H9 (cell line): ENCODE measurements around the gene ATG7. TPM values are rescaled to one million over a fixed set of nuclear protein-coding genes. Genes with fewer than 3 reads are reported as not detected.

ENCODE experiments used
- DNase-seq: peaks from one replicate; pipeline ENCODE4 v3.0.0-alpha.2; 2017
- H2AFZ ChIP-seq: one replicate; pipeline ENCODE4 v1.6.1; 2013; ENCODE audit warnings: mild to moderate bottlenecking, low read length, control low read depth, moderate library complexity
- H2AK5ac ChIP-seq: 2 replicates; pipeline ENCODE4 v1.6.1; 2013; ENCODE audit warnings: low read length, control low read depth, mixed read lengths; ENCODE audit not compliant: insufficient read length
- H2BK120ac ChIP-seq: one replicate; pipeline ENCODE4 v1.6.1; 2013; ENCODE audit warnings: low read depth, mild to moderate bottlenecking, low read length, control low read depth, inconsistent platforms; ENCODE audit not compliant: poor library complexity, severe bottlenecking
- H2BK12ac ChIP-seq: 2 replicates; pipeline ENCODE4 v1.6.1; 2013; ENCODE audit warnings: low read length, control low read depth, mixed read lengths, low read depth; ENCODE audit not compliant: insufficient read length
- H2BK15ac ChIP-seq: 2 replicates; pipeline ENCODE4 v1.6.1; 2013; ENCODE audit warnings: low read depth, low read length, control low read depth
- H2BK20ac ChIP-seq: one replicate; pipeline ENCODE4 v1.6.1; 2013; ENCODE audit warnings: low read depth, mild to moderate bottlenecking, low read length, control low read depth, inconsistent platforms; ENCODE audit not compliant: poor library complexity, severe bottlenecking
- H2BK5ac ChIP-seq: 2 replicates; pipeline ENCODE4 v1.6.1; 2013; ENCODE audit warnings: low read length, control low read depth, mixed read lengths; ENCODE audit not compliant: insufficient read length
- H3K14ac ChIP-seq: 2 replicates; pipeline ENCODE4 v1.6.1; 2013; ENCODE audit warnings: low read length, control low read depth; ENCODE audit not compliant: insufficient read depth
- H3K18ac ChIP-seq: 2 replicates; pipeline ENCODE4 v1.6.1; 2013; ENCODE audit warnings: low read depth, mild to moderate bottlenecking, mixed read lengths, low read length, control low read depth; ENCODE audit not compliant: insufficient read length
- H3K23ac ChIP-seq: 2 replicates; pipeline ENCODE4 v1.6.1; 2013; ENCODE audit warnings: low read length, control low read depth, mixed read lengths, low read depth; ENCODE audit not compliant: insufficient read length
- H3K23me2 ChIP-seq: 2 replicates; pipeline ENCODE4 v1.6.1; 2013; ENCODE audit warnings: low read depth, mild to moderate bottlenecking, mixed read lengths, low read length, control low read depth; ENCODE audit not compliant: insufficient read length, poor library complexity, severe bottlenecking
- H3K27ac ChIP-seq: 2 replicates; pipeline ENCODE4 v1.5.1; 2013; ENCODE audit warnings: low read length, control low read depth, mixed read lengths, low read depth; ENCODE audit not compliant: insufficient read length
- H3K27me3 ChIP-seq: 2 replicates; pipeline ENCODE4 v1.6.1; 2013; ENCODE audit warnings: low read length, control low read depth, inconsistent platforms; ENCODE audit not compliant: insufficient read depth
- H3K4ac ChIP-seq: 2 replicates; pipeline ENCODE4 v1.6.1; 2013; ENCODE audit warnings: low read depth, mild to moderate bottlenecking, control low read depth, inconsistent platforms, low read length, moderate library complexity
- H3K4me1 ChIP-seq: 2 replicates; pipeline ENCODE4 v1.6.1; 2013; ENCODE audit warnings: low read length, control low read depth, inconsistent platforms; ENCODE audit not compliant: insufficient read depth
- H3K4me2 ChIP-seq: 2 replicates; pipeline ENCODE4 v1.6.1; 2013; ENCODE audit warnings: low read length, control low read depth, mixed read lengths; ENCODE audit not compliant: insufficient read length, insufficient read depth
- H3K56ac ChIP-seq: 2 replicates; pipeline ENCODE4 v1.6.1; 2013; ENCODE audit warnings: low read depth, mild to moderate bottlenecking, mixed read lengths, low read length, control low read depth; ENCODE audit not compliant: insufficient read length
- H3K79me1 ChIP-seq: 2 replicates; pipeline ENCODE4 v1.6.1; 2013; ENCODE audit warnings: low read depth, mild to moderate bottlenecking, moderate library complexity, low read length, control low read depth, inconsistent platforms; ENCODE audit not compliant: insufficient read depth, poor library complexity, severe bottlenecking
- H3K79me2 ChIP-seq: 2 replicates; pipeline ENCODE4 v1.6.1; 2013; ENCODE audit warnings: low read length, control low read depth, inconsistent platforms; ENCODE audit not compliant: insufficient read depth
- H3K9ac ChIP-seq: 2 replicates; pipeline ENCODE4 v1.6.1; 2013; ENCODE audit warnings: low read length, control low read depth, mixed read lengths; ENCODE audit not compliant: insufficient read length; ENCODE audit errors: extremely low read depth
- H3K9me3 ChIP-seq: one replicate; pipeline ENCODE4 v1.6.1; 2013; ENCODE audit warnings: low read depth, low read length, inconsistent platforms; ENCODE audit not compliant: control insufficient read depth
- H3T11ph ChIP-seq: one replicate; pipeline ENCODE4 v1.6.1; 2013; ENCODE audit warnings: mild to moderate bottlenecking, low read length, control low read depth, inconsistent platforms
- H4K20me1 ChIP-seq: one replicate; pipeline ENCODE4 v1.6.1; 2013; ENCODE audit not compliant: control insufficient read depth, insufficient read length, insufficient read depth
- H4K5ac ChIP-seq: 2 replicates; pipeline ENCODE4 v1.6.1; 2013; ENCODE audit warnings: low read depth, mild to moderate bottlenecking, mixed read lengths, low read length, control low read depth; ENCODE audit not compliant: insufficient read length
- H4K8ac ChIP-seq: replicated peaks from 2 replicates; pipeline ENCODE4 v1.6.1; 2013; ENCODE audit warnings: low read length, control low read depth, mixed read lengths, low read depth; ENCODE audit not compliant: insufficient read length
- H4K91ac ChIP-seq: 2 replicates; pipeline ENCODE4 v1.6.1; 2013; ENCODE audit warnings: low read depth, mild to moderate bottlenecking, moderate library complexity, mixed read lengths, low read length, control low read depth; ENCODE audit not compliant: insufficient read length
- H3K27ac Mint-ChIP-seq, 3 experiments: 2 replicates in 2 of 3; 3 replicates in 1 of 3; pipeline ENCODE4 v1.8.0; 2020 to 2021; ENCODE audit warnings: mixed read lengths in 3 of 3, mild to moderate bottlenecking in 1 of 3, moderate library complexity in 1 of 3
- H3K27me3 Mint-ChIP-seq: 2 replicates; pipeline ENCODE4 v1.8.0; 2021; ENCODE audit warnings: low read depth, mild to moderate bottlenecking, moderate library complexity, mixed read lengths
- H3K36me3 Mint-ChIP-seq, 3 experiments: 2 replicates in 2 of 3; 3 replicates in 1 of 3; pipeline ENCODE4 v1.8.0; 2020 to 2021; ENCODE audit warnings: low read depth in 3 of 3, mixed read lengths in 3 of 3; ENCODE audit not compliant: insufficient read depth in 1 of 3
- H3K4me1 Mint-ChIP-seq, 2 experiments: 2 replicates each; pipeline ENCODE4 v1.8.0; 2020; ENCODE audit warnings: mixed read lengths in 2 of 2
- H3K4me3 Mint-ChIP-seq, 2 experiments: 2 replicates in 1 of 2; 3 replicates in 1 of 2; pipeline ENCODE4 v1.8.0; 2020 to 2021; ENCODE audit warnings: mild to moderate bottlenecking in 2 of 2, mixed read lengths in 2 of 2, moderate library complexity in 1 of 2
- H3K9me3 Mint-ChIP-seq, 2 experiments: 2 replicates in 1 of 2; 3 replicates in 1 of 2; pipeline ENCODE4 v1.8.0; 2020; ENCODE audit warnings: mild to moderate bottlenecking in 2 of 2, mixed read lengths in 2 of 2, moderate library complexity in 1 of 2
- WGBS: extraction: QIAGEN DNeasy Blood & Tissue Kit; methylation state at CpG from one replicate; pipeline ENCODE4 v1.1.7; 2013; ENCODE audit warnings: missing lambda C conversion rate, low lambda C conversion rate, mixed read lengths; ENCODE audit not compliant: insufficient read length; ENCODE audit errors: extremely low coverage; 5-methylcytosine and 5-hydroxymethylcytosine counted together
- total RNA-seq: library from RNA; stranded (reverse); gene quantifications from 2 replicates; pipeline ENCODE4 v1.2.1, GENCODE V29; 2021
- TF ChIP-seq, protein P1 (sequence below): fragments of 200-600 bp; sonication (generic); conservative IDR thresholded peaks from 3 replicates; pipeline ENCODE4 v1.8.0; 2021; ENCODE audit warnings: antibody characterized with exemption, mild to moderate bottlenecking

The ATG7 gene
- total RNA-seq, 1 experiment from 2014 or later: 17.9 TPM

GRCh38 chr3:11587766-11588165, 315.6 kb downstream of the ATG7 start:
- Histone ChIP-seq H2BK15ac (no peak overlapping the region), H4K20me1 (no peaks in the 10 kb centered on the region), H2BK5ac (no peak overlapping the region), H3K27me3 (no peaks in the 10 kb centered on the region), H4K8ac (no peak overlapping the region), H3K79me2 (peaks cover 22% of the 10 kb centered on the region; the same call in 1 of the 2 replicates), H3K4me2 (no peak overlapping the region), H2BK20ac (no peak overlapping the region), H2AK5ac (no peak overlapping the region), H3K14ac (no peak overlapping the region), H3K18ac (no peak overlapping the region), H2AFZ (no peak overlapping the region), H3K23me2 (no peaks in the 10 kb centered on the region), H3K23ac (no peak overlapping the region), H3K27ac (no peak overlapping the region), H3K9ac (no peak overlapping the region), H2BK120ac (no peak overlapping the region), H2BK12ac (no peak overlapping the region), H3T11ph (no peak overlapping the region), H4K5ac (no peak overlapping the region), H3K9me3 (no peaks in the 10 kb centered on the region), H3K4ac (no peak overlapping the region), H3K56ac (no peak overlapping the region), H3K79me1 (peaks cover 11% of the 10 kb centered on the region), H4K91ac (no peak overlapping the region), H3K4me1 (peaks cover 21% of the 10 kb centered on the region)
- Mint-ChIP-seq H3K27ac (peak overlapping the region in 1 of 3 experiments; percentile 76; a peak in 2 of 7 replicates), H3K4me1 (peaks cover 68 to 74% of the 10 kb centered on the region in 2 experiments), H3K27me3 (no peaks in the 10 kb centered on the region), H3K9me3 (no peaks in the 10 kb centered on the region; a peak in 1 of 5 replicates), H3K4me3 (no peak overlapping the region), H3K36me3 (peaks cover 0 to 5% (median 5%) of the 10 kb centered on the region in 3 experiments; a peak in 4 of 7 replicates)
- whole genome bisulfite sequencing: no CpG with 5 or more reads among the region's 12 CpGs
- TF ChIP-seq, protein P1, sequence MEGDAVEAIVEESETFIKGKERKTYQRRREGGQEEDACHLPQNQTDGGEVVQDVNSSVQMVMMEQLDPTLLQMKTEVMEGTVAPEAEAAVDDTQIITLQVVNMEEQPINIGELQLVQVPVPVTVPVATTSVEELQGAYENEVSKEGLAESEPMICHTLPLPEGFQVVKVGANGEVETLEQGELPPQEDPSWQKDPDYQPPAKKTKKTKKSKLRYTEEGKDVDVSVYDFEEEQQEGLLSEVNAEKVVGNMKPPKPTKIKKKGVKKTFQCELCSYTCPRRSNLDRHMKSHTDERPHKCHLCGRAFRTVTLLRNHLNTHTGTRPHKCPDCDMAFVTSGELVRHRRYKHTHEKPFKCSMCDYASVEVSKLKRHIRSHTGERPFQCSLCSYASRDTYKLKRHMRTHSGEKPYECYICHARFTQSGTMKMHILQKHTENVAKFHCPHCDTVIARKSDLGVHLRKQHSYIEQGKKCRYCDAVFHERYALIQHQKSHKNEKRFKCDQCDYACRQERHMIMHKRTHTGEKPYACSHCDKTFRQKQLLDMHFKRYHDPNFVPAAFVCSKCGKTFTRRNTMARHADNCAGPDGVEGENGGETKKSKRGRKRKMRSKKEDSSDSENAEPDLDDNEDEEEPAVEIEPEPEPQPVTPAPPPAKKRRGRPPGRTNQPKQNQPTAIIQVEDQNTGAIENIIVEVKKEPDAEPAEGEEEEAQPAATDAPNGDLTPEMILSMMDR: no peak
- DNase-seq: no peak
